ENCODE results near the gene SYT14.

Gene SYT14

GRCh38 chr1:209924390-209924789 lies 13.6 kb upstream of the SYT14 start:
- Histone ChIP-seq H3K27me3 (ENCODE audit: insufficient read depth, poor library complexity, severe bottlenecking) (no peaks in the 10 kb centered on the region), H3K4me3 (replicated peaks; ENCODE audit: insufficient read depth, low read length) (no peak overlapping the region)

GRCh38 chr1:209926045-209926444 lies 12.0 kb upstream of the SYT14 start:
- no peak overlapping the region for H3K4me3 ChIP-seq (replicated peaks; ENCODE audit: insufficient read depth, low read length)
- H3K27me3 ChIP-seq (ENCODE audit: insufficient read depth, poor library complexity, severe bottlenecking), result no peaks in the 10 kb centered on the region
- TF ChIP-seq SPI1 (IDR thresholded peaks at IDR 0.05; ENCODE audit: borderline replicate concordance, low read depth) (no peak), REST (IDR thresholded peaks at IDR 0.05; ENCODE audit: insufficient replicate concordance, low read depth) (no peak), POLR2AphosphoS5 (IDR thresholded peaks at IDR 0.05; ENCODE audit: low read depth) (no peak), GABPA (IDR thresholded peaks at IDR 0.05; ENCODE audit: low read depth) (no peak)
- TF ChIP-seq, protein P1, sequence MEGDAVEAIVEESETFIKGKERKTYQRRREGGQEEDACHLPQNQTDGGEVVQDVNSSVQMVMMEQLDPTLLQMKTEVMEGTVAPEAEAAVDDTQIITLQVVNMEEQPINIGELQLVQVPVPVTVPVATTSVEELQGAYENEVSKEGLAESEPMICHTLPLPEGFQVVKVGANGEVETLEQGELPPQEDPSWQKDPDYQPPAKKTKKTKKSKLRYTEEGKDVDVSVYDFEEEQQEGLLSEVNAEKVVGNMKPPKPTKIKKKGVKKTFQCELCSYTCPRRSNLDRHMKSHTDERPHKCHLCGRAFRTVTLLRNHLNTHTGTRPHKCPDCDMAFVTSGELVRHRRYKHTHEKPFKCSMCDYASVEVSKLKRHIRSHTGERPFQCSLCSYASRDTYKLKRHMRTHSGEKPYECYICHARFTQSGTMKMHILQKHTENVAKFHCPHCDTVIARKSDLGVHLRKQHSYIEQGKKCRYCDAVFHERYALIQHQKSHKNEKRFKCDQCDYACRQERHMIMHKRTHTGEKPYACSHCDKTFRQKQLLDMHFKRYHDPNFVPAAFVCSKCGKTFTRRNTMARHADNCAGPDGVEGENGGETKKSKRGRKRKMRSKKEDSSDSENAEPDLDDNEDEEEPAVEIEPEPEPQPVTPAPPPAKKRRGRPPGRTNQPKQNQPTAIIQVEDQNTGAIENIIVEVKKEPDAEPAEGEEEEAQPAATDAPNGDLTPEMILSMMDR (IDR thresholded peaks at IDR 0.05; ENCODE audit: insufficient read depth, low read length), result no peak
- no peak overlapping the region for H3K27ac ChIP-seq (replicated peaks)
- DNase-seq (ENCODE audit: low read depth in 1 of 2, low spot score in 1 of 2), result no peak

More at GRCh38 chr1:209924390-209924789, 13.6 kb upstream of the SYT14 start:
- DNase-seq (ENCODE audit: low read depth in 1 of 2, low spot score in 1 of 2), result no peak
- no peak for TF ChIP-seq REST (IDR thresholded peaks at IDR 0.05; ENCODE audit: insufficient replicate concordance, low read depth)
- TF ChIP-seq SPI1 (IDR thresholded peaks at IDR 0.05; ENCODE audit: borderline replicate concordance, low read depth), result no peak
- no peak for TF ChIP-seq POLR2AphosphoS5 (IDR thresholded peaks at IDR 0.05; ENCODE audit: low read depth)
- no peak for TF ChIP-seq GABPA (IDR thresholded peaks at IDR 0.05; ENCODE audit: low read depth)
- TF ChIP-seq, protein P1 (IDR thresholded peaks at IDR 0.05; ENCODE audit: insufficient read depth, low read length), result no peak
- H3K27ac ChIP-seq (replicated peaks), result no peak overlapping the region

- no peaks in the 10 kb centered on the region for H3K27me3 ChIP-seq (ENCODE audit: insufficient read depth, poor library complexity, severe bottlenecking)
- DNase-seq (ENCODE audit: low read depth in 1 of 2, low spot score in 1 of 2), result no peak
- TF ChIP-seq SPI1 (IDR thresholded peaks at IDR 0.05; ENCODE audit: borderline replicate concordance, low read depth) (no peak), GABPA (IDR thresholded peaks at IDR 0.05; ENCODE audit: low read depth) (no peak), POLR2AphosphoS5 (IDR thresholded peaks at IDR 0.05; ENCODE audit: low read depth) (no peak), REST (IDR thresholded peaks at IDR 0.05; ENCODE audit: insufficient replicate concordance, low read depth) (no peak)
- TF ChIP-seq, protein P1 (IDR thresholded peaks at IDR 0.05; ENCODE audit: insufficient read depth, low read length), result no peak
- H3K4me3 ChIP-seq (replicated peaks; ENCODE audit: insufficient read depth, low read length), result no peak overlapping the region
- H3K27ac ChIP-seq (replicated peaks), result no peak overlapping the region
Observed at GRCh38 chr1:209927466-209927865, 10.6 kb upstream of the SYT14 start.

All from HL-60 (cell line).